Measurements from ENCODE around the gene SF3B1. TPM values are rescaled to one million over a fixed set of nuclear protein-coding genes. Genes with fewer than 3 reads are reported as not detected.

Gene SF3B1
- total and polyA plus RNA-seq, 4 donors = 126 to 432 (median 232) TPM

GRCh38 chr2:197398913-197399312 lies 35.9 kb downstream of the SF3B1 start:
- Histone ChIP-seq H3K27me3 (ENCODE audit: control insufficient read depth in 3 of 3, insufficient read depth in 3 of 3, low read length in 2 of 3) (no peaks in the 10 kb centered on the region), H3K4me1 (ENCODE audit: control insufficient read depth in 5 of 5, insufficient read depth in 5 of 5, low read length in 5 of 5) (no peaks in the 10 kb centered on the region), H3K9ac (ENCODE audit: insufficient read depth in 1 of 2, low read length in 2 of 2) (no peak overlapping the region), H3K27ac (ENCODE audit: low read depth in 1 of 2, low read length in 1 of 2) (no peak overlapping the region), H3K36me3 (ENCODE audit: control insufficient read depth in 4 of 4, insufficient read depth in 4 of 4, low read length in 4 of 4) (peaks cover 20 to 71% (median 51%) of the 10 kb centered on the region in 4 donors), H3K9me3 (ENCODE audit: control insufficient read depth in 4 of 4, insufficient read depth in 3 of 4, low read length in 3 of 4) (no peaks in the 10 kb centered on the region), H3K4me3 (no peak overlapping the region)
- TF ChIP-seq CTCF (IDR thresholded peaks at IDR 0.05; ENCODE audit: control extremely low read depth, extremely low read depth) = no peak
- DNase-seq (no peak), ATAC-seq (ENCODE audit: insufficient read depth, low FRiP score) (no peak)
- 81 to 88% methylated on average over 2 of the region's 2 CpGs for WGBS, 2 donors

GRCh38 chr2:197391220-197391717 lies 43.6 kb downstream of the SF3B1 start:
- ATAC-seq (ENCODE audit: insufficient read depth, low FRiP score) = no peak
- H3K36me3 ChIP-seq (ENCODE audit: control insufficient read depth in 4 of 4, insufficient read depth in 4 of 4, low read length in 4 of 4) = peaks cover 10 to 31% (median 28%) of the 10 kb centered on the region in 4 donors
- WGBS, 2 donors = 95 to 98% methylated on average over 1 of the region's 1 CpG

GRCh38 chr2:197388866-197389587 lies 45.8 kb downstream of the SF3B1 start:
- H3K4me1 ChIP-seq (ENCODE audit: control insufficient read depth in 5 of 5, insufficient read depth in 5 of 5, low read length in 5 of 5) = no peaks in the 10 kb centered on the region
- TF ChIP-seq CTCF (IDR thresholded peaks at IDR 0.05; ENCODE audit: control extremely low read depth, extremely low read depth) = no peak
- H3K27ac ChIP-seq (ENCODE audit: low read depth in 1 of 2, low read length in 1 of 2) = no peak overlapping the region
- DNase-seq (no peak), ATAC-seq (ENCODE audit: insufficient read depth, low FRiP score) (no peak)
- 93 to 98% methylated on average over 5 of the region's 5 CpGs for WGBS, 2 donors
- no peaks in the 10 kb centered on the region for H3K27me3 ChIP-seq (ENCODE audit: control insufficient read depth in 3 of 3, insufficient read depth in 3 of 3, low read length in 2 of 3)
- peaks cover 4 to 20% (median 15%) of the 10 kb centered on the region in 4 donors for H3K36me3 ChIP-seq (ENCODE audit: control insufficient read depth in 4 of 4, insufficient read depth in 4 of 4, low read length in 4 of 4)
- H3K9ac ChIP-seq (ENCODE audit: insufficient read depth in 1 of 2, low read length in 2 of 2) = no peak overlapping the region
- H3K9me3 ChIP-seq (ENCODE audit: control insufficient read depth in 4 of 4, insufficient read depth in 3 of 4, low read length in 3 of 4) = no peaks in the 10 kb centered on the region
- no peak overlapping the region for H3K4me3 ChIP-seq

More at GRCh38 chr2:197391220-197391717, 43.6 kb downstream of the SF3B1 start:
- no peak overlapping the region for H3K27ac ChIP-seq (ENCODE audit: low read depth in 1 of 2, low read length in 1 of 2)
- H3K4me3 ChIP-seq = no peak overlapping the region
- no peaks in the 10 kb centered on the region for H3K4me1 ChIP-seq (ENCODE audit: control insufficient read depth in 5 of 5, insufficient read depth in 5 of 5, low read length in 5 of 5)
- no peaks in the 10 kb centered on the region for H3K27me3 ChIP-seq (ENCODE audit: control insufficient read depth in 3 of 3, insufficient read depth in 3 of 3, low read length in 2 of 3)
- no peaks in the 10 kb centered on the region for H3K9me3 ChIP-seq (ENCODE audit: control insufficient read depth in 4 of 4, insufficient read depth in 3 of 4, low read length in 3 of 4)
- no peak for TF ChIP-seq CTCF (IDR thresholded peaks at IDR 0.05; ENCODE audit: control extremely low read depth, extremely low read depth)
- no peak for DNase-seq
- no peak overlapping the region for H3K9ac ChIP-seq (ENCODE audit: insufficient read depth in 1 of 2, low read length in 2 of 2)
